ENCODE results near the gene STAMBP. TPM values are rescaled to one million over a fixed set of nuclear protein-coding genes. Genes with fewer than 3 reads are reported as not detected.
"Not testable (repeated sequence)": the region's sequence is repeated elsewhere in the genome, so short reads cannot be mapped to it uniquely, and the experiment has no call there.

STAMBP gene
- total RNA-seq, 1 experiment from 2014 or later = 32.2 TPM

GRCh38 chr2:73877071-73877802 lies 48.5 kb downstream of the STAMBP start:
- H3K9me2 ChIP-seq (replicated peaks; ENCODE audit: low read length) = no peaks in the 10 kb centered on the region
- no peak overlapping the region for H3K27ac ChIP-seq (ENCODE audit: low read length)
- no peaks in the 10 kb centered on the region for H3K4me1 ChIP-seq (ENCODE audit: insufficient read depth, low read length)
- H3K79me2 ChIP-seq (ENCODE audit: low read length) = no peaks in the 10 kb centered on the region
- no peak overlapping the region for H3K9ac ChIP-seq (ENCODE audit: low read length)
- H3K27me3 ChIP-seq (ENCODE audit: low read length) = no peaks in the 10 kb centered on the region
- ChIA-PET POLR2A (ENCODE audit: unreplicated experiment) (no interaction called here), CTCF (interaction anchor here (0.7 kb wide), 1 partner anchor 566 kb away, joined by 4 read pairs; no protein-coding TSS in a partner anchor)
- ATAC-seq = 0 out of 2 replicates have a peak, but pooled peaks have one; percentile 18
- no peaks in the 10 kb centered on the region for H3K9me3 ChIP-seq (ENCODE audit: low read length)
- no peak for DNase-seq
- no TSS peak for BruUV-seq (replicated peaks)
- H4K20me1 ChIP-seq (ENCODE audit: low read length) = no peaks in the 10 kb centered on the region
- no peaks in the 10 kb centered on the region for H3F3A ChIP-seq (ENCODE audit: low read length, unreplicated experiment)
- H3K36me3 ChIP-seq (ENCODE audit: low read depth, low read length) = no peaks in the 10 kb centered on the region
- H2AFZ ChIP-seq (ENCODE audit: low read length) = peak overlapping the region; percentile 1
- intact Hi-C loops (cut with micrococcal nuclease) = no loop called here
- TF ChIP-seq EZH2phosphoT487 (IDR thresholded peaks at IDR 0.05; ENCODE audit: borderline replicate concordance, low read length) (no peak), CTCF (conservative IDR thresholded peaks at IDR 0.05; ENCODE audit: low read depth, low read length) (no peak), EZH2 (IDR thresholded peaks at IDR 0.05; ENCODE audit: low read length, unreplicated experiment) (no peak)
- H3K4me2 ChIP-seq (ENCODE audit: low read length) = 0 out of 2 replicates have a peak overlapping the region, but pooled peaks have one; percentile 7
- H3K4me3 ChIP-seq (ENCODE audit: low read length) = no peak overlapping the region

GRCh38 chr2:73877984-73878383 lies 49.2 kb downstream of the STAMBP start:
- ATAC-seq; DNase-seq; H3K36me3 ChIP-seq (ENCODE audit: low read depth, low read length); intact Hi-C loops (cut with micrococcal nuclease); H4K20me1 ChIP-seq (ENCODE audit: low read length); H3K27me3 ChIP-seq (ENCODE audit: low read length); H3K4me1 ChIP-seq (ENCODE audit: insufficient read depth, low read length); H3K4me3 ChIP-seq (ENCODE audit: low read length); H2AFZ ChIP-seq (ENCODE audit: low read length); H3K27ac ChIP-seq (ENCODE audit: low read length); H3K4me2 ChIP-seq (ENCODE audit: low read length); POLR2A ChIA-PET (ENCODE audit: unreplicated experiment); H3K79me2 ChIP-seq (ENCODE audit: low read length); H3K9me2 ChIP-seq (replicated peaks; ENCODE audit: low read length); H3K9ac ChIP-seq (ENCODE audit: low read length); H3K9me3 ChIP-seq (ENCODE audit: low read length); H3F3A ChIP-seq (ENCODE audit: low read length, unreplicated experiment); BruUV-seq (replicated peaks): not testable (repeated sequence)
- CTCF ChIA-PET = interaction anchor here (0.7 kb wide), 1 partner anchor 567 kb away, joined by 4 read pairs; no protein-coding TSS in a partner anchor

- H4K20me1 ChIP-seq (ENCODE audit: low read length) = no peaks in the 10 kb centered on the region
- ChIA-PET CTCF (no interaction called here), POLR2A (ENCODE audit: unreplicated experiment) (no interaction called here)
- H3K4me2 ChIP-seq (ENCODE audit: low read length) = no peak overlapping the region
- no peaks in the 10 kb centered on the region for H3K79me2 ChIP-seq (ENCODE audit: low read length)
- peaks cover 5% of the 10 kb centered on the region for H3K4me1 ChIP-seq (ENCODE audit: insufficient read depth, low read length)
- no peak overlapping the region for H3K4me3 ChIP-seq (ENCODE audit: low read length)
- H3K27ac ChIP-seq (ENCODE audit: low read length) = no peak overlapping the region
- intact Hi-C loops (cut with micrococcal nuclease) = no loop called here
- no peaks in the 10 kb centered on the region for H3K36me3 ChIP-seq (ENCODE audit: low read depth, low read length)
- H3K9me2 ChIP-seq (replicated peaks; ENCODE audit: low read length) = no peaks in the 10 kb centered on the region
- no TSS peak for BruUV-seq (replicated peaks)
- TF ChIP-seq EZH2 (IDR thresholded peaks at IDR 0.05; ENCODE audit: low read length, unreplicated experiment) = no peak
- TF ChIP-seq CTCF (conservative IDR thresholded peaks at IDR 0.05; ENCODE audit: low read depth, low read length) = no peak
- TF ChIP-seq EZH2phosphoT487 (IDR thresholded peaks at IDR 0.05; ENCODE audit: borderline replicate concordance, low read length) = no peak
- ATAC-seq (no peak), DNase-seq (no peak)
- no peaks in the 10 kb centered on the region for H3F3A ChIP-seq (ENCODE audit: low read length, unreplicated experiment)
- no peak overlapping the region for H3K9ac ChIP-seq (ENCODE audit: low read length)
- H2AFZ ChIP-seq (ENCODE audit: low read length) = no peak overlapping the region
- H3K27me3 ChIP-seq (ENCODE audit: low read length) = no peaks in the 10 kb centered on the region
- no peaks in the 10 kb centered on the region for H3K9me3 ChIP-seq (ENCODE audit: low read length)
These were observed 56.6 kb downstream of the STAMBP start for GRCh38 chr2:73885406-73885805.

Measured in PC-3 (cell line).